ENCODE results near the gene PDE4B. TPM values are rescaled to one million over a fixed set of nuclear protein-coding genes. Genes with fewer than 3 reads are reported as not detected.
"Not testable (repeated sequence)": the region's sequence is repeated elsewhere in the genome, so short reads cannot be mapped to it uniquely, and the experiment has no call there.

Gene PDE4B
- total RNA-seq, 1 donor from 2014 or later: 76.5 TPM

DNA sequence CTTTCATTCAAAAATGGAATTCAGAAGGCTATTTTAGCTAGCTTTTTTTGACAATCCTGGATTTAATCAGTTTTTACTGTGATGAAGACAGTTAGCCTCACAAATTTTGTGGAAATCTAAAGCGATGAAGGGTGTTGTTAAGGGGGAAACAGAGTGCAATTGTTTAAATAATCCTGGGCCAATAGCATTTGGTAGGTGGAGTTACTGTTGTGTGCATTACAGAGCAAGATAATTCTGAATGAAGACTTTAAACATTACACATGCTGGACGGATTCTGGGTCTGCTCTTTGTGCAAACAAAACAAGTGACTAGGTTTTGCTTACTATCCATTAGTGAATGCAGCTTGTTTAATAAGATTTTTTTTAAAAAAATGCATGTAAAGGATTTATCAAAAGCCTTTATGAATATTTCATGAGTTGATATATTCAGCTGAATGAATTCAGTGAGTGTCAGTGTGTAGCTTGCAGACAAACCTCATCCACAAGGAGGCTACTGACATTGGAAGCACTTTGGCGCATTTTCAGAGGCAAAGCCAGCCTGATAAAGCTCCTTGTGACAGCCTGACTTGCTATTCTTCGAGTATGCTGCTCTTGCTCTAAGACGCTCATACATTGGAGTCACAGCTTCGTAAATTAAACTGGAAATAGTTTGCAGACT lies 199.6 kb downstream of the PDE4B start:
- DNase-seq (ENCODE audit: low read depth in 2 of 2): no peak

DNA sequence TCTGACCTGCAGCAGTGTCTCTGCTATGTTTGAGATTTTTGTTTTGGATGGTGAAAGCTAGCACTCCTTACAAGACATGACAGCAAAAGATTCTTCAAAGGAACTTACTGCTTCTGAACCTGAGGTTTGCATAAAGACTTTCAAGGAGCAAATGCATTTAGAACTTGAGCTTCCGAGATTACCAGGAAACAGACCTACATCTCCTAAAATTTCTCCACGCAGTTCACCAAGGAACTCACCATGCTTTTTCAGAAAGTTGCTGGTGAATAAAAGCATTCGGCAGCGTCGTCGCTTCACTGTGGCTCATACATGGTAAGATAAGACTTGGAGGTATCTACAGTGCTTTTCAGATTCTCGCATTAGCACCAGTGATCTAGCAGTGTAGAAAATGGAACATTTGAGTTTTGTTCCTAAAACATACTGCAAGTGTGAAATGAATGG lies 200.2 kb downstream of the PDE4B start:
- no peak for DNase-seq (ENCODE audit: low read depth in 2 of 2)

DNA sequence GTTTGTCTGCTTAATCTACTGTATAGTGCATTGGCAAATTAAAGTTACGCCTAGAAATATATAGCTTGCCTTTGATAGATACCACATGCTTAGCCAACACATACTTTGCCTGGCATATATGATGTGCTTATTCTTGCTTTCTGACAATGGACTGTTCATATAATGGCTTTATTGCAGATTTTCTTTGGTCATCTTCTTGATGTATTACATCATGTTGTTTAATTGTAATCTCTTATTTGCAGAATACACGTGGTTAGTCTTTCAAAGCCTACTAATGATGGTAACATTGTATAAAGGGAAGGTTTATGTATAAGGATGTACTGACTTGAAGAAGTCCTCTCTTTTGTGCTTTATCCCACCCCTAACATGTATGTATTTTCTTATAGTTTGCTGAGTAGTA lies 201.5 kb downstream of the PDE4B start:
- no peak for DNase-seq (ENCODE audit: low read depth in 2 of 2)

DNA sequence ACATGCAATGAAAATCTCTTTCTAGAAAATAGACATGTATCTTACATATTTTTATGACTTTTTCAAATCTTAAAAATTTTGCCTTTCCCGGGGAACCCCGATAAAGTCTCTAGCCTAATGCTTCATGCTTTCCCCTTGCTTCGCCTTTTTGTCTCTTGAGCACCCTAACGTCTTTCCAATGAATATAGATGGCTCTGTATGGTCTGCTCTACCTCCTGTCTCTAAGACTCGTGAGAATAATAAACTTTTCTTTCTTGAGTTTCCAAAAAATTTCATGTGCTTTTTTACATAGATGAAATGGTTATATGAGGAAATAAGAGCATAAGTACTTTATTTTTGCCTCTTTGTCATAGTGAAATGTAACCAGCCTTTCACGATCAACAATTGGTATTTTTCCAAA lies 202.6 kb downstream of the PDE4B start:
- no peak for DNase-seq (ENCODE audit: low read depth in 2 of 2)

DNA sequence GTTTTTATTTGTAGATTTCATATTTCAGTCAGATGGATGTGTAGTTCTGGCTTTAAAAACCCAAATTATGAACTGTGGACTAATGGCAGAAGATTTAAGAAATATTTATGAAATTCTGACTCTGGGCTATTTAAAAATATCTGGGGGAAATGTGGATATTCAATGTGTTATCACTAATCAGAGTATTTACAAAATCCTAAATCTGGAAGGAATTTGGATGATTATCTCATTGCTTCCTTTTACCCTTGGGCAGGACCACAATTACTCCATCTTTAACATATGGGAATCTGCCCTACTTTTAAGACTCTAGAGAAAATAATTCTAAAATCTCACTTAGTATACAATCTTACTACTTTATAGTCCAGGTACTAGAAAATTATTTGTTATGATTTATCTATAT lies 203.2 kb downstream of the PDE4B start:
- no peak for DNase-seq (ENCODE audit: low read depth in 2 of 2)

DNA sequence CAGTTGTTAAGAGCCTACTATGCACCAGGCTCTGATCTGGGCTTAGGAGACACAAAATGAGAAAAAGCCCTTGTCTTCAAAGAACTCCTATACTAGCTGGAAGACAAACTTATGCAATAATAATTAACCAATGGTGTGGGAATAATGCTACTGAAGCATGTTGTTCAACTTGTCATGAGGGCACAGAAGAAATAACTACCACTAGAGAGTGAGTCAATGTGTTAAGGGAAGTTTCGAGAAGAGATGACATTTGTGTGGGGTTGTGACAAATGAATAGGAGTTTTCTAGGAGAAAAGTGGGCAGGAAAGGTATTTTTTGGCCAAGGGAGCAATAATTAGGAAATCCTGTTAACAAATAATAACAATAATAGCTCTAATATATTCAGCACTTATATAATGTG lies 205.0 kb downstream of the PDE4B start:
- no peak for DNase-seq (ENCODE audit: low read depth in 2 of 2)

DNA sequence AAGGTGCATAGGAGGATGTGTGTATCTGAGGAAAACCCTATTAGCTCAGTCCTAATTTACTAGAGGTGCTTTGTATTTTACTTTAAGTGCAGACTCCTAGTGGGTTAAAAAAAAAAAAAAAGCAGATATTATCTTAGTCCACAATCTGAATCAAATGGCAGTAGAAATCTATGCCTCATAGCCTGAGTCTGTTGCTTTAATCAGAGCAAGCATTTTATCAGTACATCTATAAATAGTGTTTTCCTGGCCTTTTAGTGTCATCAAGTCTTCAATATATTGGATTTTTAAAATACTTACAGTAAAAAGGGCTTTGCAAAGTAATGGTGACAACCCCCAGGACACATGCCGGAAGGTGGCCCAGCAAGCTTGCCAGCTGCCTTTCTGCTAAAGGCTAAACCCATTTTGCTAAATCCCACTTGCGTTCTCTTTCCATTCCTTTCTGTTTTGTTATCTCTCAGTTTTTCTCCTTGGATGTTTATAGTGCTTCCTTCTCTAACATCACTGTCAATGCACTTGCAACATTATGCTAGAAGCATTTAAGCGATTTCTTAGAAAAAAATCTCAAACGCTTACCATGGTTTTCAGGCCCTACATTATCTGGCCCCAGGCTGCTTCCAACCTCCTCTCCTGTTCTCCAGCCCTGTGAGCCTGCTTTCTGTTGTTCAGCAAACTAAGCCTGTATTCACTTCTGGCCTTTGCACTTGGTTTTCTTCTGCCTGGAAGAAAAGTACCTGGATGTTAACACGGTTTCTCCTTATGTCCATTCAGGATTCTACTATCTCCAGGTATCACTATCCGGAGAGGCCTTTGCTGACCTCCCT lies 206.3 kb downstream of the PDE4B start:
- no peak for DNase-seq (ENCODE audit: low read depth in 2 of 2)

DNA sequence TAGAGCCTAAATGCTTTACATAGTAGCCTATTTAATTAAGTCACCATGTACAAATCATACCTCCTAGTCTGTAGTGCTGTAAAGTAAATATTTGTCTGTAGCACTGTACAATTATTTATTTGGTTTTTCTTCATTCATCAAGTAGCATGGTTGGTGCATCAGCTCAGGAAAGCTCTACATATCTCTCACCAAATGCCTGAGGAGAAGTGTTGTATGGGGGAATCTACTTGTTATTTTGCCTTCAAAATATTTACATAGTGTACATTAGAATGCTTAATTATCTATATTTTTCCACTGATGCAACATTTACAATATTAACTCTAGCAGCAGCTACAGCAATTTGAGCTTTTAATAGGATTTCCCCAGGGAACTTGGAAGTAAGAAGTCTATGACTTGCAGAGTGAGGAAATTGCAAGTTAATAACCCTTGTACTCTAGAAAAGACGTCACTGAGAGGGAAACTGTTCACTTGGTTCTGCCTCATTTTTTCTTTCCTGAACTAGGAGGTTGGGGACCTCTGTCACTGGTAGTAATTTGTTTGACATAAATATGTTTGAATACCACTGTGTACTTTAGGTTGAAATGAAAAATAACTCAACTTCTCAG lies 207.4 kb downstream of the PDE4B start:
- DNase-seq (ENCODE audit: low read depth in 2 of 2): no peak

DNA sequence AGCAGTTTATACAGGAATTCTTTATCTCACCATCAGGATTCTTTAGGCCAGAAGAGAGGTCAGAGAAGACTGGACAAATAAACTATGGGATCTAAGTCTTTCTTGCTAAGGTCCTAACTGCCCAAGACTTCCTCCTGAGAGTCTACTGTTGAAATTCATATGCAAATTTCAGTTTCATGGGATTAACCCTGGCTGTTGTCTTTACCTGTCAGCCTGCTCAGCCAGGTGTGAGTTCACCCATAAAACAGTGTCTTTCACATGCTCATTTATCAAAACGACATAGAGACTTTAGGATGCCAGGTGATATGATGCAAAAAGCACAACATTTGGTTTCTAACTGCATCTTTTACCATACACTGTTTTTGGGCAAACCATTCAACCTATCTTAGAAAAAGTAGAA lies 211.0 kb downstream of the PDE4B start:
- no peak for DNase-seq (ENCODE audit: low read depth in 2 of 2)

DNA sequence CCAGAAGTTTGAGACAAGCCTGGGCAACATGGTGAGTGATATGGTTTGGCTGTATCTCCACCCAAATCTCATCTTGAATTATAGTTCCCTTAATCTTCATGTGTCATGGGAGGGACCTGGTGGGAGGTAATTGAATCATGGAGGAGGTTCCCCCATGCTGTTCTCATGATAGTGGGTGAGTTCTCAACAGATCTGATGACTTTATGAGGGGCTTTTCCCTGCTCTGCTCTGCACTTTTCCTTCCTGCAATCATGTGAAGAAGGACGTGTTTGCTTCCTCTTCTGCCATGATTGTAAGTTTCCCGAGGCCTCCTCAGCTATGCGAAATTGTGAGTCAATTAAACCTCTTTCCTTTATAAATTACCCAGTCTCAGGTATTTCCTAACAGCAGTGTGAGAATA lies 213.8 kb downstream of the PDE4B start:
- DNase-seq (ENCODE audit: low read depth in 2 of 2): not testable (repeated sequence)

DNA sequence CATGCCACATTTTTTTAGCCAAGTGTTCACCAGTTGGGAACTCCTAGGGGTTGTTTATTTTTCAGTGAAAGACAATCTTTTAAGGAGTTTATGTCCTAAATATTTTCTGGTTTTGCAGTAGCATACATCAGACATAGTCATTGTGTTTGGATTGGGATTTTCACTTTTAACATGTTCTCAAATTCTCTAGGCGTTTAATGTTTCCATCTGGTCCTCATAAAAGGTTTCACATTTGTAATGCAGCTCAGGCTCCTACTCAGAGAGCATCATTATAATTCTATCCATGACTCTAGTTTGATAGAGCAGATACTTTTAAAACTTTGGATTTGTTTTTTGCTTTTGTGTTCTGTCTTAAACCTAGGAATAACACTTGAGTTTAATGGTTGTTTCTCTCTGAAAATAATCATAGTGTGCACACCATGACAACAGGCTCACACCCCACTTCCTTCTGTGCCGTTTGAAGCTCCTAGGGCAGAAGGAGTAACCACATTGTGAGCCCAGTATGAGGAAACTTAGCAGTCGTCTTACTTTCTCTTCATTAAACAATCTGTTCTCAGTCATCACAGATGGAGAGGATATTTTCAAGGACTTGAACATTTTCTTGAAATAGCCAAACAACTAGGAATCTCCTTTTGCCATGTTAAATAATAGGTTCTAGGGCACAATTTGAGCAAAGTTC lies 219.6 kb downstream of the PDE4B start:
- no peak for DNase-seq (ENCODE audit: low read depth in 2 of 2)

DNA sequence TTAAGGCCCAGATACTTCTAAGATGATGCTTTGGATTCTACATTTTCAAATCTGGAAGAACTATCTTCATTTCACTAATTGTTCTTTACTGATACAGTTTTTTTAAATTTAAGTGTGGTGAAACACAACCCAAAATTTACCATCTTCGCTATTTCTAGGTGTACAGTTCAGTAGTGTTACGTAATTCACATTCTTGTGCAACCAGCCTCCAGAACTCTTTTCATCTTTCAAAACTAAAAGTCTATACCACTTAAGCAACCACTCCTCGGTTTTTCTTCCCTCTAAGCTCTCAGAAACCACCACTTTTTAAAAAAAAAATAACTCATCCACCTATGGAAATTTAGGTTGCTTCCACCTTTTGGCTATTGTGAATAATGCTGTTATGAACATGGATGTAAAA lies 220.7 kb downstream of the PDE4B start:
- no peak for DNase-seq (ENCODE audit: low read depth in 2 of 2)

DNA sequence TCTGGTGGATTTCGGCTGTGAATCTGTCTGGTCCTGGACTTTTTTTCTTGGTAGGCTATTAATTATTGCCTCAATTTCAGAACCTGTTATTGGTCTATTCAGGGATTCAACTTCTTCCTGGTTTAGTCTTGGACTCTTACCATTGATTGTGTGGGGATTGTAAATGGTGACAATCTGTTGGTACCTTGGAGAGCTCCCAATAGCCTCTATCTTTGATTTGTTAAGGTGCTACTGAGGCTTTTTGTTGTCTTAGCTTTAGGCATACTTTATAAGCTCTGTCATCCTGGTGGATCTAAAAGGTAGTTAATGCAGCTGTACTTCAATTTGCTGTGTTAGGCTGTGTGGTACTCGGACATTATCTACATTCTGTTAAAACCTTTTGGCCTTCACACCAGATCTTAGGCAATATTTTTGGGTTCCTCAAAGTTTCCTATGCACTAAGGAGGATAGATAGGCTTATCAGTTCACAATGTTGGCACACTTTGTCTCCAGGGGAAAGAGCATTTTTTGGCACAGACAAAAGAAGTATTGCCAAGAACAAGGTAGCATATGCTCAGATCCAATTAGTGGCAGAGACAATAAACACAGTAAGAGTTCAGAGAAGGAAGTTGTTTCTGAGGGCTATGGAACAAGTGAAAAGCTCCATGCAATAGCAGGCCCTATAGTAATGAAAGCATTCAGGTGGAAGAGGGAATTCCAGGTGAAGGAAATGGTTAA lies 230.4 kb downstream of the PDE4B start:
- DNase-seq (ENCODE audit: low read depth in 2 of 2): peak in 1 of 2 donors; percentile 23

DNA sequence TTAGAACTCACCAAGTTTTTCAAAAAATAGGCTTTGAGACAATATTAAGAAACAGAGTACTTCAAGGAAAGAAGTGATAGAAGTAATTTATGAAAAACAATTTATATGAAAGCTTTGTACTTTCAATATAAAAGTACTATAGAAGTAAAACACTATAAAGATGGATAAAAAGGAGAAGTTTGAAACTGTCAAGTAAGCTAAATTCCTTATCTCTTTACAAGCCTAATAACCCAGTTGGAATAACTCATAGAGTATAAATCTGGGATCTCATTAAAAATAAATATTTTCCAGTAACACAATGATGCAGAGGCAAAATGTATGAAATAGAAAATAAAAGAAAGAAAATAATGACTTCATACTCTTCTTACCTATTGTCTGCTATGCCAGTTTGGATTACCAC lies 232.5 kb downstream of the PDE4B start:
- DNase-seq (ENCODE audit: low read depth in 2 of 2): no peak

DNA sequence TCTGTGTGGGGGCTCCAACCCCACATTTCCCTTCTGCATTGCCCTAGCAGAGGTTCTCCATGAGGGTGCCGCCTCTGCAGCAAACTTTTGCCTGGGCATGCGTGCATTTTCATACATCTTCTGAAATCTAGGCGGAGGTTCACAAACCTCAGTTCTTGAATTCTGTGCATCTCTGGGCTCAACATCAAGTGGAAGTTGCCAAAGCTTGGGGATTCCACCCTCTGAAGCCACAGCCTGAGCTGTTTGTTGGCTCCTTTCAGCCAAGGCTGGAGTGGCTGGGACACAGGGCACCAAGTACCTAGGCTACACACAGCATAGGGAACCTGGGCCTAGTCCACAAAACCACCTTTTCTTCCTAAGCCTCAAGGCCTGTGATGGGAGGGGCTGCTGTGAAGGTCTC lies 235.3 kb downstream of the PDE4B start:
- no peak for DNase-seq (ENCODE audit: low read depth in 2 of 2)

DNA sequence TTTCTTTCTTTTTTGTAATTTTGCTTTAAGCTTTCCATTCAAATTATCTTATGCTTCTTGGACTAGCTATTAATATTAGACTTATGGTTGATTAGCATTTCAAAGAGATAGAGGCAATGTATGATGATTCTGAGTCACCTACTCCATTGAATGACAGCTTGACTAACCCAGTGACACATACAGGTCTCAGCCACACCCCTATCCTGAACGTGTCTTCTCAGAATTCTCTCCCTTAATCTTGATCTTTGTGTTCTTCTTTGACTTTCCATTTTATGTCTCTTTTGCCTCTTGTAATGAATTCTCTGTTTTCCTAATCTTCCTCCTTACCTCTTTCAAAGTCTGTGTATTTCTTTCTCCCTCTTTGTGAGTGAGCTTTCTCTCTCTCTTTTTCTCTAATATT lies 241.1 kb downstream of the PDE4B start:
- DNase-seq (ENCODE audit: low read depth in 2 of 2): no peak

DNA sequence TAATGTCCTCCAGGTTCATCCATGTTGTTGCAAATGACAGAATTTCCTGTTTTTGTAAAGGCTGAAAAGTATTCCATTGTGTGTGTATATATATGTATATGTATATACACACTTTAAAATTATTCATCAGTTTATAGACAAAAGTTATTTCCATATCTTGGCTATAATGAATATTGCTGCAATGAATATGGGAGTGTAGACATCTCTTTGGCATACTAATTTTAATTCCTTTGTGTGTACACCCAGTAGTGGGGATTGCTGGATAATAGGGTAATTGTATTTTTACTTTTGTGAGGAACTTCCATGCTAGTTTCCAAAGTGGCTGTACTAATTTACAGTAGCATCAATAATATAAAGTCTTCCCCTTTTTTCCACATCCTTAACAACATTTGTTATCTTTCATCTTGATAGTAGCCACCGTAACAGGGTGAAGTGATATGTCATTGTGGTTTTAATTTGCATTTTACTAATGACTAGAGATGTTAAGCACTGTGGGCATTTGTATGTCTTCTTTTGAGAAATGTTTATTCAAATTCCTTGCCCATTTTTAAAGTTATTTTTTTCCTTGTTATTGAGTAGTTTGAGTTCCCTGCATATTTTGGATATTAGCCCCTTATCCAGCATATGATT lies 243.0 kb downstream of the PDE4B start:
- no peak for DNase-seq (ENCODE audit: low read depth in 2 of 2)

DNA sequence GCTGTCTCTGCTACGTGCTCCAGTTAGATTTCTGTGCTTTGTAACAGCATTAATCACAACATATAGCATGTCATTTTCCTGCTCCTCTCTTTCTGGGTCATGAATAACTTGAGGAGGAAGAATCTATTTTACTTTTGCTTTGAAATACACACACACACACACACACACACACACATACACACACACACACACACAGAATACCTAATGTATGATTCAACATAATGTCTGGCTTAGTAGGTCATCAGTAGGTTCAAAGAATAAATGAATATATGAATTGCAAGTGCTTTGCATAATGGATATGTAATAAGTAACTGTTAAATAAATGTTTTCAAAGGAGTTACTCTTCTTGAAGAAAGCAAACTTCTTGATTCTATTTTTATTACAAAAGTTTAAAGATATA lies 249.0 kb downstream of the PDE4B start:
- no peak for DNase-seq (ENCODE audit: low read depth in 2 of 2)

DNA sequence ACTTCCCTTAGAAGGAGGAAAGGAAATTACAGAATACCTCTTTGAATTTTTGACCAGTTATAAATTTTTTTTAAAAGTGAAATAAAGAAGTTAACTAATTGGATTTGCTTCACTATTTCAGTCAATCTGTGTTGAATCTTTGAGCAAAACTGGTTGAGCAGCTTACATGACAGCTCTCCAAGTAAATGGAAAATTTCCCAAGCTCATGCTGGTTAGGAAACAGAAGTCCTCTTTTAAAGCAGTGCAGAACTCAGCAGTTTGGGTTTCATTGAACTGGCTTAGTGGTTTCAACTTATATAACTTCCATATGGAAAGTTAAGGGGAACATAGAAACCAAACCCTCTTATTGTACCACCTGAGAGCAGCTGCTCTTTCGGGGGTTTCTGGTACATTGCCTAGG lies 250.5 kb downstream of the PDE4B start:
- no peak for DNase-seq (ENCODE audit: low read depth in 2 of 2)

DNA sequence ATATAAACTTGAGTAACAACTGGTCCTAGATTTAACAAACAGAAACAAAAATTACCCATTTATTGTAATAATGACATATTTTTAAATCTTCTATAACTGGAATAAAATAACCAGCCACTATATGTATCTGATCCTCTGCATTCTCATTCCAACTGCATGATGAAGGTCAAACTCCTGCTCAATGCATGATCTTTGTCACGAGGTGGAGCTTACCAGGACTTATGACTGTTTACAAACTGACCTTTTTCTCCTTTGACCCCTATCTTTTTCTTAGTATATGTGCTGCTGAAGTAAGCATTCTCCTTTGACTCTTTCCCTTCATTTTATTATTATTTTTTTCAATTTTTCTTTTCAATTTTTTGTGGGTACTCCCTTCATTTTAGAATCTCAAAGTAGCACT lies 252.2 kb downstream of the PDE4B start:
- no peak for DNase-seq (ENCODE audit: low read depth in 2 of 2)

DNA sequence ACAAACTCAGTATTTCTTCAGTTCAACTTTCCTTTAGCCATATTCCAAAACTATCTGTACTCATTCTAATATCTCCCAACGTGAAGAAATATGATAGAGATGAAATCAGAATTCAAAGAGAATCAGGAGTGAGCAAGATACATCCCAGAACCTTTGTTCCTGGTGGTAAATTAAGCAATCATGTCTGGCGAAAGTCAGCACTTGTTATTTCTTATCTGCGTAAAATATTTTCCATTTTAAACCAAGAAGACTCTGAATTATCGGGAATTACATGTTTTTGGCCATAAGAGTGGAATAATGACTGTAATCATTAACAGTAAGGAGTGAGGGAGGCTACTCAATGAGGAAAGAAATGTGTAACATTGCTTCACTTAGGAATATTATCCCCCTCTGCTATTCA lies 253.7 kb downstream of the PDE4B start:
- no peak for DNase-seq (ENCODE audit: low read depth in 2 of 2)
